ENCODE measurements around the gene ST6GALNAC2. TPM values are rescaled to one million over a fixed set of nuclear protein-coding genes. Genes with fewer than 3 reads are reported as not detected.
"Not testable (repeated sequence)": the region's sequence is repeated elsewhere in the genome, so short reads cannot be mapped to it uniquely, and the experiment has no call there.

Gene ST6GALNAC2
- total and polyA plus RNA-seq, 2 experiments from 2014 or later = 0.31 TPM; not detected in 1

- TF ChIP-seq STAT1 (IDR thresholded peaks at IDR 0.05; ENCODE audit: unreplicated experiment) (no peak), ZNF331 (CRISPR knock-in tag; IDR thresholded peaks at IDR 0.05; ENCODE audit: low read depth) (no peak), POLR2AphosphoS5 (IDR thresholded peaks at IDR 0.05; ENCODE audit: low read depth) (no peak; the same call in 1 of the 2 replicates), JUNB (IDR thresholded peaks at IDR 0.05; ENCODE audit: unreplicated experiment) (no peak), EZH2 (IDR thresholded peaks at IDR 0.05; ENCODE audit: low read depth, unreplicated experiment) (no peak), ETS1 (IDR thresholded peaks at IDR 0.05) (no peak), CTCF (conservative IDR thresholded peaks at IDR 0.05; ENCODE audit: low read depth in 2 of 2) (no peak), ZNF114 (CRISPR knock-in tag; IDR thresholded peaks at IDR 0.05) (no peak), EZH2phosphoT487 (IDR thresholded peaks at IDR 0.05; ENCODE audit: unreplicated experiment) (no peak), NANOG (IDR thresholded peaks at IDR 0.05; ENCODE audit: borderline replicate concordance) (no peak)
These were observed 19.1 kb downstream of the ST6GALNAC2 start (continued) for GRCh38 chr17:76566613-76566943.

GRCh38 chr17:76565728-76566612 is 19.7 kb downstream of the ST6GALNAC2 start:
- TF ChIP-seq JUNB (IDR thresholded peaks at IDR 0.05; ENCODE audit: unreplicated experiment) = no peak
- TF ChIP-seq CTCF (conservative IDR thresholded peaks at IDR 0.05; ENCODE audit: low read depth in 2 of 2) = peak in 1 of 2 experiments; percentile 35; a peak in 1 of 4 replicates
- Histone ChIP-seq H3K4me3 (no peak overlapping the region), H2AFZ (no peak overlapping the region), H3K9me2 (ENCODE audit: insufficient read depth) (no peaks in the 10 kb centered on the region), H4K20me1 (replicated peaks; ENCODE audit: insufficient read depth) (peaks cover 31% of the 10 kb centered on the region), H3K79me2 (replicated peaks; ENCODE audit: insufficient read depth) (peaks cover 18% of the 10 kb centered on the region), H3K27me3 (ENCODE audit: insufficient read depth) (no peaks in the 10 kb centered on the region), H3F3A (replicated peaks; ENCODE audit: low read depth) (peaks cover 43% of the 10 kb centered on the region), H3K4me1 (ENCODE audit: insufficient read depth) (peaks cover 43% of the 10 kb centered on the region), H3K27ac (ENCODE audit: low read depth) (peak overlapping the region; percentile 76; the same call in 1 of the 2 replicates), H3K36me3 (ENCODE audit: insufficient read depth) (peaks cover 30% of the 10 kb centered on the region), H3K4me2 (no peak overlapping the region)
- Mint-ChIP-seq H3K4me1 (peaks cover 52% of the 10 kb centered on the region), H3K9me3 (no peaks in the 10 kb centered on the region), H3K27ac (no peak overlapping the region), H3K36me3 (ENCODE audit: low read depth) (peaks cover 58% of the 10 kb centered on the region), H3K4me3 (no peak overlapping the region; the same call in 2 of the 3 replicates), H3K27me3 (ENCODE audit: insufficient read depth, low read depth, poor library complexity) (peaks cover 10% of the 10 kb centered on the region)
- no peak for ATAC-seq
- peak; percentile 47 for DNase-seq (ENCODE audit: low spot score)

- H2AFZ ChIP-seq; H3K27me3 Mint-ChIP-seq (ENCODE audit: insufficient read depth, low read depth, poor library complexity); H3K27ac Mint-ChIP-seq; H3K4me2 ChIP-seq; ATAC-seq; H3K4me3 Mint-ChIP-seq; H3K9me2 ChIP-seq (ENCODE audit: insufficient read depth); H3K9me3 Mint-ChIP-seq; H3K27me3 ChIP-seq (ENCODE audit: insufficient read depth); DNase-seq (ENCODE audit: low spot score); H3K4me3 ChIP-seq: not testable (repeated sequence)
- Histone ChIP-seq H3K79me2 (replicated peaks; ENCODE audit: insufficient read depth) (peaks cover 27% of the 10 kb centered on the region), H3K4me1 (ENCODE audit: insufficient read depth) (peaks cover 50% of the 10 kb centered on the region), H3F3A (replicated peaks; ENCODE audit: low read depth) (peaks cover 51% of the 10 kb centered on the region), H4K20me1 (replicated peaks; ENCODE audit: insufficient read depth) (peaks cover 39% of the 10 kb centered on the region), H3K27ac (ENCODE audit: low read depth) (peak overlapping the region; percentile 76; the same call in 1 of the 2 replicates), H3K36me3 (ENCODE audit: insufficient read depth) (peaks cover 38% of the 10 kb centered on the region)
- Mint-ChIP-seq H3K36me3 (ENCODE audit: low read depth) (peaks cover 67% of the 10 kb centered on the region), H3K4me1 (peaks cover 58% of the 10 kb centered on the region)
These were observed 20.5 kb downstream of the ST6GALNAC2 start for GRCh38 chr17:76564991-76565727.

GRCh38 chr17:76563359-76563758 is 22.3 kb downstream of the ST6GALNAC2 start:
- DNase-seq (ENCODE audit: low spot score); H3K27ac Mint-ChIP-seq; H3K27me3 Mint-ChIP-seq (ENCODE audit: insufficient read depth, low read depth, poor library complexity); H3K27ac ChIP-seq (ENCODE audit: low read depth); H3K9me2 ChIP-seq (ENCODE audit: insufficient read depth); H3K4me3 ChIP-seq; ATAC-seq; H3K27me3 ChIP-seq (ENCODE audit: insufficient read depth); H3K9me3 Mint-ChIP-seq; H3K4me3 Mint-ChIP-seq; H3K4me2 ChIP-seq; H2AFZ ChIP-seq: not testable (repeated sequence)
- Mint-ChIP-seq H3K36me3 (ENCODE audit: low read depth) (peaks cover 85% of the 10 kb centered on the region), H3K4me1 (peaks cover 60% of the 10 kb centered on the region)
- peaks cover 46% of the 10 kb centered on the region for H3K36me3 ChIP-seq (ENCODE audit: insufficient read depth)
- peaks cover 45% of the 10 kb centered on the region for H3K79me2 ChIP-seq (replicated peaks; ENCODE audit: insufficient read depth)
- H3F3A ChIP-seq (replicated peaks; ENCODE audit: low read depth) = peaks cover 67% of the 10 kb centered on the region
- peaks cover 57% of the 10 kb centered on the region for H3K4me1 ChIP-seq (ENCODE audit: insufficient read depth)
- H4K20me1 ChIP-seq (replicated peaks; ENCODE audit: insufficient read depth) = peaks cover 54% of the 10 kb centered on the region

Measured in GM23338 (cell line).